ENCODE results near the gene GATAD2B. TPM values are rescaled to one million over a fixed set of nuclear protein-coding genes. Genes with fewer than 3 reads are reported as not detected.
A peak's percentile ranks its signal among the peaks of the same experiment; 100 is the strongest.
"Not testable (repeated sequence)": the region's sequence is repeated elsewhere in the genome, so short reads cannot be mapped to it uniquely, and the experiment has no call there.

The GATAD2B gene
- total RNA-seq, 4 donors from 2014 or later = 16.7 to 28.1 (median 20.2) TPM

DNA sequence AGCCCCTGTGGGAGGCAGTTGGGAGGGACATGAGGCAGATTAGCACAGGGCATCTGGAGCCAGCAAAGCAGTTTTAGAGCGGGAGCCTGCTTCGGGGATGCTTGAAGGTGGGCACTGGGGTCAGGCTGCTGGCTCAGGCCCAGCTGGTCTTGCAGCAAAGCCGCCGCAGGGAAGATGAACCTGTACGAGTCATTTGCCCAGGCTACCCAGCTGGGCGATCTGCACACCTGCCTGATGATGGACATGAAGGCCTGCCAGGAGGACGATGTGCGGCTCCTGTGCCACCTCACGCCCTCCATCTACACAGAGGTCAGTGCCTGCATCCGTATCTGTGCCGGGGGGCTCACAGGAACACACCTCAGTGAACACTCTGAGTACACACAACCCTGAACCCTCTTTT is 155.3 kb downstream of the GATAD2B start:
- intact Hi-C loops (cut with DNase I; ENCODE audit: low total_unique reads) (no loop called here), in situ Hi-C loops (cut with MboI; ENCODE audit: low pct_ligation_motif_present in 1 of 4, low pct_unique_long_range_greater_than_20kb in 1 of 4, low sequenced_read_pairs in 3 of 4) (no loop called here)
- Histone ChIP-seq H3K27me3 (no peaks in the 10 kb centered on the region), H3K9me3 (no peaks in the 10 kb centered on the region), H3K36me3 (peaks cover 0 to 22% (median 9%) of the 10 kb centered on the region in 4 donors), H3K4me1 (peaks cover 0 to 33% (median 17%) of the 10 kb centered on the region in 4 donors), H3K27ac (peak overlapping the region in 3 of 4 donors; percentile 41 to 48 (median 44)), H3K4me3 (no peak overlapping the region)
- DNase-seq = no peak
- WGBS, 2 donors (ENCODE audit: low coverage in 1 of 2) = 85 to 95% methylated on average over 4 to 11 of the region's 11 CpGs
- TF ChIP-seq POLR2A (IDR thresholded peaks at IDR 0.05) = no peak

DNA sequence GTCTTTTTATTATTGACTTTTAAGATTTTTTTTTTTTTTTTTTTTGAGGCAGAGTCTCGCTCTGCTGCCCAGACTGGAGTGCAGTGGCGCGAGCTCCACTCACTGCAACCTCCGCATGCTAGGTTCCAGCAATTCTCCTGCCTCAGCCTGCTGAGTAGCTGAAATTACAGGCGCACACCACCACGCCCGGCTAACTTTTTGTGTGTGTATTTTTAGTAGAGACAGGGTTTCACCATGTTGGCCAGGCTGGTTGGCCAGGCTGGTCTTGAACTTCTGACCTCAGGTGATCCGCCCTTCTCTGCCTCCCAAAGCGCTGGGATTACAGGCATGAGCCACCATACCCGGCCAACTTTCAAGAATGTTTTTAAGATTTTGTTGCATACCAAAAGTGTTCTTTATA is 156.1 kb downstream of the GATAD2B start:
- peaks cover 0 to 33% (median 17%) of the 10 kb centered on the region in 4 donors for H3K4me1 ChIP-seq
- H3K4me3 ChIP-seq; H3K27me3 ChIP-seq; H3K27ac ChIP-seq; DNase-seq; H3K9me3 ChIP-seq; in situ Hi-C loops (cut with MboI; ENCODE audit: low pct_ligation_motif_present in 1 of 4, low pct_unique_long_range_greater_than_20kb in 1 of 4, low sequenced_read_pairs in 3 of 4); intact Hi-C loops (cut with DNase I; ENCODE audit: low total_unique reads): not testable (repeated sequence)
- 81 to 95% methylated on average over 2 to 10 of the region's 10 CpGs for WGBS, 2 donors (ENCODE audit: low coverage in 1 of 2)
- H3K36me3 ChIP-seq = peaks cover 0 to 26% (median 9%) of the 10 kb centered on the region in 4 donors

DNA sequence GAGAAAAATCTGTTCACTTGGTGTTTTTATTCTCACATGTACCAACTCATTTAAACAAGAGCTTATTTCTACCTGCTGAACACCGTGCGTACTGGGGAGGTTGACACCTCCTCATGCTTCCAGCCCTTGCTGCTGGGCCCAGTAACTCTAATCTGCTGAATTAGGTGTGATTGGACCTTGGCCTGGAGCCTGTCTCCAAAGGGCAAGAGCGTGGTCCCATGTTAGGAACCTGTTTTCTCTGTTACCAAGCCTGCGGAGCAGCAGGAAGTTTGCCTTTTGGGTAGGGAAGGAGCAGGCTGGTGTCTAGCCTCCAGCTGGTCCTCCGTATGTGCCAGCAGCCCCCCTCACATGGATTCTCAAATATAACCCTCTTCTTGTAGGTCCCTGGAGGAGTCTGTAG is 158.5 kb downstream of the GATAD2B start:
- Histone ChIP-seq H3K27ac (peak overlapping the region in 3 of 4 donors; percentile 30 to 40 (median 36)), H3K4me1 (peaks cover 0 to 33% (median 17%) of the 10 kb centered on the region in 4 donors), H3K27me3 (no peaks in the 10 kb centered on the region), H3K4me3 (no peak overlapping the region), H3K36me3 (peaks cover 0 to 26% (median 9%) of the 10 kb centered on the region in 4 donors), H3K9me3 (no peaks in the 10 kb centered on the region)
- 69% methylated on average over 5 of the region's 5 CpGs; no CpG with 5 or more reads in 1 of the 2 donors for WGBS, 2 donors (ENCODE audit: low coverage in 1 of 2)
- in situ Hi-C loops (cut with MboI; ENCODE audit: low pct_ligation_motif_present in 1 of 4, low pct_unique_long_range_greater_than_20kb in 1 of 4, low sequenced_read_pairs in 3 of 4) (no loop called here), intact Hi-C loops (cut with DNase I; ENCODE audit: low total_unique reads) (no loop called here)
- TF ChIP-seq POLR2A (IDR thresholded peaks at IDR 0.05) (no peak), POLR2AphosphoS5 (IDR thresholded peaks at IDR 0.05) (no peak), EP300 (IDR thresholded peaks at IDR 0.05; ENCODE audit: low read depth) (no peak)
- TF ChIP-seq, protein P1, sequence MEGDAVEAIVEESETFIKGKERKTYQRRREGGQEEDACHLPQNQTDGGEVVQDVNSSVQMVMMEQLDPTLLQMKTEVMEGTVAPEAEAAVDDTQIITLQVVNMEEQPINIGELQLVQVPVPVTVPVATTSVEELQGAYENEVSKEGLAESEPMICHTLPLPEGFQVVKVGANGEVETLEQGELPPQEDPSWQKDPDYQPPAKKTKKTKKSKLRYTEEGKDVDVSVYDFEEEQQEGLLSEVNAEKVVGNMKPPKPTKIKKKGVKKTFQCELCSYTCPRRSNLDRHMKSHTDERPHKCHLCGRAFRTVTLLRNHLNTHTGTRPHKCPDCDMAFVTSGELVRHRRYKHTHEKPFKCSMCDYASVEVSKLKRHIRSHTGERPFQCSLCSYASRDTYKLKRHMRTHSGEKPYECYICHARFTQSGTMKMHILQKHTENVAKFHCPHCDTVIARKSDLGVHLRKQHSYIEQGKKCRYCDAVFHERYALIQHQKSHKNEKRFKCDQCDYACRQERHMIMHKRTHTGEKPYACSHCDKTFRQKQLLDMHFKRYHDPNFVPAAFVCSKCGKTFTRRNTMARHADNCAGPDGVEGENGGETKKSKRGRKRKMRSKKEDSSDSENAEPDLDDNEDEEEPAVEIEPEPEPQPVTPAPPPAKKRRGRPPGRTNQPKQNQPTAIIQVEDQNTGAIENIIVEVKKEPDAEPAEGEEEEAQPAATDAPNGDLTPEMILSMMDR (IDR thresholded peaks at IDR 0.05) = no peak
- DNase-seq = no peak

DNA sequence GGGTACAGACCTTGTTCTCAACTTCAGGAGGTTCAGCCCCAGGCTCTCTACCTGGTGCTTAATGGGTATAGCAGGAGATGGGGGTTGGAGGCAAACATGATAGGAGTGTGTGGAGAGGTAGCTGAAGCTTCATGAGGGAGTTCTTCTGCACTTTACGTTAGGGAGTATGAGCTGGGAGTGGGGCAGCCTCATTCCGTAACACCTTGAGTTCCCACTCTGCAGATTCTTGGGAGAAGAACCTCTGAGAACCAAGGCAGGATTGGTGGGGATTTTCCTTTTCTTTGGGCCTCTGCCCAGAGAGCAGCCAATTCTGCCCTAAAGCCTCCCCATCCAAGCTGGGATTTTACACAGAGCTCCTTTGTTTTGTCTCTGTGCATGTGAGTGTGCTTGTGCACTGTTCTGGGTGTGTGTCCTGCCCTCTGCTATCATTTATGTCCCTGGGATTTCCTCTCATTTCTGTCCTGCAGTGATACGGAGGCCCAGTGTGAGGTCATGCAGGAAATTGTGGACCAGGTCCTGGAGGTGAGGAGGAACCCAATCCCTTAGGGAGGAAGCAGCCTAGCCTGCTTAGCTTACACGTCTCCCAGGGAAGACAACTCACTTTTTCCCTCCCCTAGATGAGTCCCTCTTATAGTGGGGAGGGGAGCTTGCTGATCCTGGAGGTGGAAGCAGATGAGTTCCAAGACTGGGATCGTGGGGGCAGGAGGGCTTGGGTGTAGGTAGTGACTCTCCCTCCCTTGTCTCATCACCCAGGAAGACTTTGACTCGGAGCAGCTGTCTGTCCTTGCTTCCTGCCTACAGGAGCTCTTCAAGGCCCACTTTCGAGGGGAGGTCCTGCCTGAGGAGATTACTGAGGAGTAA is 159.2 kb downstream of the GATAD2B start:
- WGBS, 2 donors (ENCODE audit: low coverage in 1 of 2) = 55 to 60% methylated on average over 1 to 7 of the region's 7 CpGs
- Histone ChIP-seq H3K36me3 (peaks cover 0 to 25% (median 9%) of the 10 kb centered on the region in 4 donors), H3K27me3 (no peaks in the 10 kb centered on the region), H3K9me3 (no peaks in the 10 kb centered on the region), H3K4me1 (peaks cover 0 to 27% (median 12%) of the 10 kb centered on the region in 4 donors), H3K4me3 (no peak overlapping the region), H3K27ac (peak overlapping the region in 3 of 4 donors; percentile 30 to 40 (median 36))
- DNase-seq = no peak
- in situ Hi-C loops (cut with MboI; ENCODE audit: low pct_ligation_motif_present in 1 of 4, low pct_unique_long_range_greater_than_20kb in 1 of 4, low sequenced_read_pairs in 3 of 4) (no loop called here), intact Hi-C loops (cut with DNase I; ENCODE audit: low total_unique reads) (no loop called here)
- TF ChIP-seq POLR2AphosphoS5 (IDR thresholded peaks at IDR 0.05) = no peak
- TF ChIP-seq, protein P1 (IDR thresholded peaks at IDR 0.05) = no peak
- TF ChIP-seq POLR2A (IDR thresholded peaks at IDR 0.05) = no peak
- no peak for TF ChIP-seq EP300 (IDR thresholded peaks at IDR 0.05; ENCODE audit: low read depth)

DNA sequence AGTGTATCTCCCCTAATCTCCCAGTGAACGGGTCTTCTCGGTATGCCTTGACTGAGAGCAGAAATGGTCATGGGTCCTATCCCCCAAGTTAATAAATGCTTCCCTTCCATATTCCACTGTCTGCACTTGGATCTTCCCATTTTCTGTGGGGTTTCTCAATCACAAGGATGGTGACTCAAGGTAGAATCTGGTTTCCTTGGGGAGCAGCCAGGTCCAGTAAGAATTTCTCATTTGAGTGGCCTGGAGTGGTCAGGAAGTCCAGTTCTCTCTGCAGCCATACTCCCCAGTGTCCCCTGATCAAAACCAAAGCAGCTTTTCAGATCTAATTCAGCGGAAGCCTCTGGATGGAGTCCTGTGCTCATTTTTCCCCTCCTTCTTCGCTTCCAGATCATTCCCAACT is 162.3 kb downstream of the GATAD2B start:
- H3K27me3 ChIP-seq = no peaks in the 10 kb centered on the region
- intact Hi-C loops (cut with DNase I; ENCODE audit: low total_unique reads) (no loop called here), in situ Hi-C loops (cut with MboI; ENCODE audit: low pct_ligation_motif_present in 1 of 4, low pct_unique_long_range_greater_than_20kb in 1 of 4, low sequenced_read_pairs in 3 of 4) (no loop called here)
- H3K36me3 ChIP-seq = peaks cover 0 to 42% (median 15%) of the 10 kb centered on the region in 4 donors
- no peaks in the 10 kb centered on the region for H3K9me3 ChIP-seq
- H3K4me1 ChIP-seq = peaks cover 0 to 13% (median 0%) of the 10 kb centered on the region in 4 donors
- no peak overlapping the region for H3K4me3 ChIP-seq
- 90 to 96% methylated on average over 4 of the region's 4 CpGs for WGBS, 2 donors (ENCODE audit: low coverage in 1 of 2)
- DNase-seq = no peak
- no peak overlapping the region for H3K27ac ChIP-seq
- TF ChIP-seq POLR2A (IDR thresholded peaks at IDR 0.05) (no peak), EP300 (IDR thresholded peaks at IDR 0.05; ENCODE audit: low read depth) (no peak), POLR2AphosphoS5 (IDR thresholded peaks at IDR 0.05) (no peak)
- TF ChIP-seq, protein P1 (IDR thresholded peaks at IDR 0.05) = no peak
